A673 (cell line): ENCODE measurements around the gene SUSD6. TPM values are rescaled to one million over a fixed set of nuclear protein-coding genes. Genes with fewer than 3 reads are reported as not detected.

Source experiments
- BruUV-seq: library from RNA; stranded (reverse); fragments of 400-500 nt; replicated peaks from 2 replicates; lab custom pipeline; 2021; lab: Mats Ljungman, UMichigan
- CTCF ChIA-PET: fragments of 300-600 bp; sonication (Branson Sonifier 250); formaldehyde crosslinking; loops from one replicate; lab custom pipeline; 2022; ENCODE audit warnings: antibody characterized with exemption; lab: Charles Lee
- POLR2A ChIA-PET: fragments of 300-600 bp; sonication (Branson Sonifier 250); formaldehyde crosslinking; loops from one replicate; lab custom pipeline; 2022; ENCODE audit warnings: antibody characterized with exemption; ENCODE audit not compliant: low non-redundant PET; lab: Charles Lee
- DNase-seq: peaks from one replicate; pipeline ENCODE4 v3.0.0-alpha.2; 2015; ENCODE audit warnings: low spot score
- H3K27ac ChIP-seq: fragments of 200-600 bp; sonication (generic); 2 replicates; pipeline ENCODE4 v1.5.1; 2016; ENCODE audit warnings: mixed run types, low read depth, mild to moderate bottlenecking, mixed read lengths, antibody characterized with exemption, low read length; ENCODE audit not compliant: poor library complexity, severe bottlenecking
- H3K27me3 ChIP-seq: fragments of 200-600 bp; sonication (generic); replicated peaks from 2 replicates; pipeline ENCODE4 v1.6.1; 2017; ENCODE audit warnings: mixed run types, low read depth, mild to moderate bottlenecking, mixed read lengths, antibody characterized with exemption, low read length; ENCODE audit not compliant: insufficient read depth, poor library complexity
- H3K36me3 ChIP-seq: fragments of 200-600 bp; sonication (generic); 2 replicates; pipeline ENCODE4 v1.6.1; 2016; ENCODE audit warnings: mixed run types, mild to moderate bottlenecking, mixed read lengths, antibody characterized with exemption, low read length; ENCODE audit not compliant: insufficient read depth, poor library complexity, severe bottlenecking
- H3K4me1 ChIP-seq: fragments of 200-600 bp; sonication (generic); 2 replicates; pipeline ENCODE4 v1.6.1; 2017; ENCODE audit warnings: mixed run types, mild to moderate bottlenecking, mixed read lengths, antibody characterized with exemption, low read length; ENCODE audit not compliant: insufficient read depth, poor library complexity, severe bottlenecking
- H3K4me3 ChIP-seq: fragments of 200-600 bp; sonication (generic); 2 replicates; pipeline ENCODE4 v1.5.1; 2016; ENCODE audit warnings: low read depth, mixed run types, mild to moderate bottlenecking, mixed read lengths, low read length; ENCODE audit not compliant: poor library complexity, severe bottlenecking
- H3K9me3 ChIP-seq: fragments of 200-600 bp; sonication (generic); 2 replicates; pipeline ENCODE4 v1.6.1; 2016; ENCODE audit warnings: mixed run types, low read depth, mild to moderate bottlenecking, mixed read lengths, antibody characterized with exemption, low read length; ENCODE audit not compliant: poor library complexity, severe bottlenecking
- EZH2 ChIP-seq: fragments of 200-600 bp; sonication (generic); IDR thresholded peaks from 2 replicates; pipeline ENCODE4 v1.6.1; 2017; ENCODE audit warnings: borderline replicate concordance, low read depth, mild to moderate bottlenecking, mixed read lengths, antibody characterized with exemption, low read length; ENCODE audit not compliant: poor library complexity, severe bottlenecking
- intact Hi-C: fragments of 100-400 bp; cut with micrococcal nuclease; formaldehyde crosslinking; loops from one replicate; pipeline ENCODE4 v1.10.0; 2022; ENCODE audit not compliant: unreplicated experiment
- total RNA-seq: library from RNA; stranded (reverse); gene quantifications from 2 replicates; pipeline ENCODE4 v1.2.3, GENCODE V29; 2021
- TF ChIP-seq, protein P1 (sequence below): fragments of 300-800, 200-600 bp; sonication (generic); conservative IDR thresholded peaks from 2 replicates; pipeline ENCODE4 v1.5.1; 2017; ENCODE audit warnings: low read depth, mild to moderate bottlenecking, antibody characterized with exemption, low read length, moderate library complexity, mixed read lengths

Gene SUSD6
- total RNA-seq, 1 experiment from 2014 or later, result 9.2 TPM

DNA sequence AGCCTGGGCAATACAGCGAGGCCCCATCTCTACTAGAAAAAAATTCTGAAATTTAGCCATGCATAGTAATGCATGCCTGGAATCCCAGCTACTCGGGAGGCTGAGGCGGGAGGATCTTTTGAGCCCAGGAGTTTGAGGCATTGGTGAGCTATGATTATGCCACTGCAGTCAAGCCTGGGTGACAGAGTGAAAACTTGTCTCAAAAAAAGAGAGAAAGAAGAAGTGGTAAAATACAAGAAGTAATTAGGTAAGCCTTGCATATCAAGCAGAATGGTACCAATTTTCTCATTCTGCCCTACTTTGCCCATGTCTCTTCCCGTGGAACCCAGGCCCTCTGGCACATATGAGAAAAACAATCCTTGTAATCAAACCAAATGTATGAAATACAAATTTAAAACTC lies 70.7 kb downstream of the SUSD6 start:
- Histone ChIP-seq H3K27me3 (no peaks in the 10 kb centered on the region), H3K4me1 (no peaks in the 10 kb centered on the region), H3K36me3 (no peaks in the 10 kb centered on the region), H3K27ac (no peak overlapping the region), H3K9me3 (no peaks in the 10 kb centered on the region), H3K4me3 (no peak overlapping the region)
- TF ChIP-seq, protein P1, sequence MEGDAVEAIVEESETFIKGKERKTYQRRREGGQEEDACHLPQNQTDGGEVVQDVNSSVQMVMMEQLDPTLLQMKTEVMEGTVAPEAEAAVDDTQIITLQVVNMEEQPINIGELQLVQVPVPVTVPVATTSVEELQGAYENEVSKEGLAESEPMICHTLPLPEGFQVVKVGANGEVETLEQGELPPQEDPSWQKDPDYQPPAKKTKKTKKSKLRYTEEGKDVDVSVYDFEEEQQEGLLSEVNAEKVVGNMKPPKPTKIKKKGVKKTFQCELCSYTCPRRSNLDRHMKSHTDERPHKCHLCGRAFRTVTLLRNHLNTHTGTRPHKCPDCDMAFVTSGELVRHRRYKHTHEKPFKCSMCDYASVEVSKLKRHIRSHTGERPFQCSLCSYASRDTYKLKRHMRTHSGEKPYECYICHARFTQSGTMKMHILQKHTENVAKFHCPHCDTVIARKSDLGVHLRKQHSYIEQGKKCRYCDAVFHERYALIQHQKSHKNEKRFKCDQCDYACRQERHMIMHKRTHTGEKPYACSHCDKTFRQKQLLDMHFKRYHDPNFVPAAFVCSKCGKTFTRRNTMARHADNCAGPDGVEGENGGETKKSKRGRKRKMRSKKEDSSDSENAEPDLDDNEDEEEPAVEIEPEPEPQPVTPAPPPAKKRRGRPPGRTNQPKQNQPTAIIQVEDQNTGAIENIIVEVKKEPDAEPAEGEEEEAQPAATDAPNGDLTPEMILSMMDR, result no peak
- TF ChIP-seq EZH2, result no peak
- no peak for DNase-seq
- ChIA-PET POLR2A (no interaction called here), CTCF (no interaction called here)
- intact Hi-C loops, result no loop called here
- no TSS peak for BruUV-seq

DNA sequence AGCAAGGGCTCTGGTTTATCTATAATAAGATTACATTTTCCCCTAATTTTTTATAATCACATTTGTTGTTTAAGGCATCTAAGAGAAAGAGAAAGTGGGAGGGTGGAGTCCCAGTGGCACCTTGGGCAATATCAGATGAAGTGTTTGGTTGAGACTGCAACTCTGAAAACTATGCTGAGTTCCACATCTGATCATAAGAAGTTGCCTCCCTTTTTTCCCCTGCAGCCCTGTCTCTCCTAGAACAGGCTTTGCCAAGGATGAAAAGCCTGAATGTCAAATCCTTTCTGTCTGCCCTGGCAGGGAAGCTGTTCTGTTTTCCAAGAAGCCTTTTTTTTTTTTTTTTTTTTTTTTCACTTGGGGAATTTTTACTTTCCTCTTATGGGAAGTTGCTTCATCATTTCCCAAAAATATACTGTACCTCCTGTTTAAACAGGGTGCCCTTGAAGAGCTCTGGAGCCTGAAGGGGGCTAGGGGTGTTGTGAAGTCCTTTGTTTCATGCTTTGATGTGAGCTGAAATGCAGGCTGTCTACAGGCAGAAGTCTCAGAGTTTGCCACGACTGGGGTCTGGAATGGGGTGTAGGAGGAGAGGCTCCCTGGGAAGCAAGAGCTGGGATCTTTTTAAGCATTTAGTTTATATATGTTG lies 71.3 kb downstream of the SUSD6 start:
- H3K27me3 ChIP-seq, result no peaks in the 10 kb centered on the region
- CTCF ChIA-PET, result no interaction called here
- H3K9me3 ChIP-seq, result no peaks in the 10 kb centered on the region
- H3K27ac ChIP-seq, result no peak overlapping the region
- POLR2A ChIA-PET, result no interaction called here
- no TSS peak for BruUV-seq
- H3K4me1 ChIP-seq, result no peaks in the 10 kb centered on the region
- H3K4me3 ChIP-seq, result no peak overlapping the region
- no peaks in the 10 kb centered on the region for H3K36me3 ChIP-seq
- DNase-seq, result no peak
- TF ChIP-seq, protein P1, result no peak
- TF ChIP-seq EZH2, result no peak
- intact Hi-C loops, result no loop called here

DNA sequence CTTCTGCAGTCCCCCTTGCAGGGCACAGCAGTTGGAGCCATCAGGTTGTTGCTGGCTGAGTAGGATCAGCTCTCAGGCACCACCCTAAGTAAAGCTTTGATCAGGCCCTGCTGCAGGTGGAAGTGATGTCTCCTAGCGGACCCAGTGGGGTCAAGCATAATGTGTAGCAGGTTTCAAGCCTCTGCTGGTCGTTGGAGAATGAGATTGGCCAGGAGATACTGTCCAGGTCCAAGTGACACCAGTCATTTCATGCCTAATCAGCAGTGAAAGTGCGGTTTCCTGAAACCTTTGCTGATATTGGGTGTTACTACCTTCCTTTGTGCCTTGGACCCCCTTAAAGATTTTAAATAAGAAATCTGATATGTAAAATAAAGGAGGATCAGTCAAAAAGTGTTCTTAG lies 72.6 kb downstream of the SUSD6 start:
- TF ChIP-seq, protein P1, result no peak
- no peak for TF ChIP-seq EZH2
- intact Hi-C loops, result no loop called here
- Histone ChIP-seq H3K27me3 (no peaks in the 10 kb centered on the region), H3K36me3 (no peaks in the 10 kb centered on the region), H3K9me3 (no peaks in the 10 kb centered on the region), H3K27ac (no peak overlapping the region), H3K4me1 (no peaks in the 10 kb centered on the region), H3K4me3 (no peak overlapping the region)
- ChIA-PET POLR2A (no interaction called here), CTCF (no interaction called here)
- DNase-seq, result no peak
- BruUV-seq, result no TSS peak
